ENCODE results near the gene LETM1. TPM values are rescaled to one million over a fixed set of nuclear protein-coding genes. Genes with fewer than 3 reads are reported as not detected.

LETM1 gene
- total and polyA plus RNA-seq, 3 experiments from 2014 or later = 15.5 to 87.3 (median 85.4) TPM

DNA sequence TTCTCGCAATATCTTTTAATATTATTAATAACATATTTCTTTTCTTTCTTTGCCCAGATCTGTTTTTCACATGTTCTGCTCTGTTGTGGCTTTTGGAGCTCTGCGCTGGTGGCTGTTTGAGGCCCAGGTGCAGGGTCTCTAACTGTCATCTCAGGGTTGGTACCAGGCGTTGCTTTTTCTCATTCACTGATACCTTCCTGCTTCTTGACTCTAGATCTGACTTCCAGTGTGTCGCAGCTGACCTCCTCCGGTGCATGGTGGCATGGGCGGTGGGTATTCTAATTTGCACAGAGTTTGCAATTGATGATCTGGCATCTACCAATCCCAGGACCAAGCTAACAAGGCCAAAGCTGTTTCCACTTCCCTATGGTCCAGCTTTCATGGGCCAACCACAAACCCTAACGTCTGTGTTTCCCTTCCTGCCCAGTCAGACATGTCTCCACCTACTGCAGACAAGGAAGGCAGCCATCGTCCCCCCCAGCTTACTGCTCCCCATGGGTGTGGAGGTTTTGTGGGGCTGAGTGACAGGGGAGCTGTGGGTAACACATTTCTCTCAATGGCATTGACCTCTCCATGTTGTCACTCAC lies 25.2 kb downstream of the LETM1 start:
- no peak overlapping the region for H3K4me3 ChIP-seq (ENCODE audit: low read length)
- ChIA-PET POLR2A (no interaction called here), CTCF (interaction anchor here (1.1 to 1.5 kb wide), 2 partner anchors 25 to 201 kb away, joined by 3 read pairs; no protein-coding TSS in a partner anchor)
- no peaks in the 10 kb centered on the region for H3K4me1 ChIP-seq (ENCODE audit: insufficient read depth, low read length)
- Mint-ChIP-seq H3K36me3 (peaks cover 3 to 71% (median 17%) of the 10 kb centered on the region in 3 donors), H3K27me3 (no peaks in the 10 kb centered on the region), H3K9me3 (no peaks in the 10 kb centered on the region), H3K27ac (peak overlapping the region in 2 of 8 donors; percentile 5 to 50), H3K4me1 (peaks cover 0 to 7% (median 4%) of the 10 kb centered on the region in 3 donors), H3K4me3 (no peak overlapping the region)
- peaks cover 8% of the 10 kb centered on the region for H3K36me3 ChIP-seq (ENCODE audit: insufficient read depth, low read length)
- H3K9me3 ChIP-seq (ENCODE audit: low read length) = no peaks in the 10 kb centered on the region
- H3K27ac ChIP-seq (ENCODE audit: low read depth, low read length) = no peak overlapping the region
- DNase-seq = no peak
- H3K27me3 ChIP-seq (ENCODE audit: insufficient read depth, low read length, poor library complexity, severe bottlenecking) = no peaks in the 10 kb centered on the region

DNA sequence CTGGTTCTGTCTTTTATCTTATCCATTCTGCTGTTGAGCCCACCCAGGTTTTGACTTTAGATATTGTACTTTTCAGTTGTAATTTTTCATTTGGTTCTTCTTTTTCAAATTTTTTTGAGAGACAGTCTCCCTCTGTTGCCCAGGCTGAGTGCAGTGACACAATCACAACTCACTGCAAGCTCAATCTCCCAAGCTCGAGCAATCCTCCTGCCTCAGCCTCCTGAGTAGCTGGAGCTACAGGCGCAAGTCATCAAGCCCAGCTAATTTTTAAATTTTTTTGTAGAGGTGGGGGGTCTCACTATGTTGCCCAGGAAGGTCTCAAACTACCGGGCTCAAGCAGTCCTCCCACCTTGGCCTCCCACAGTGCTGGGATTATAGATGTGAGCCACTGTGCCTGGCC lies 25.7 kb downstream of the LETM1 start:
- ChIA-PET POLR2A (no interaction called here), CTCF (interaction anchor here (1.1 kb wide), 1 partner anchor 201 kb away, joined by 3 read pairs; no protein-coding TSS in a partner anchor)
- Histone ChIP-seq H3K27ac (ENCODE audit: low read depth, low read length) (no peak overlapping the region), H3K27me3 (ENCODE audit: insufficient read depth, low read length, poor library complexity, severe bottlenecking) (no peaks in the 10 kb centered on the region), H3K36me3 (ENCODE audit: insufficient read depth, low read length) (peaks cover 3% of the 10 kb centered on the region), H3K4me3 (ENCODE audit: low read length) (no peak overlapping the region), H3K4me1 (ENCODE audit: insufficient read depth, low read length) (no peaks in the 10 kb centered on the region), H3K9me3 (ENCODE audit: low read length) (no peaks in the 10 kb centered on the region)
- peaks cover 3 to 70% (median 17%) of the 10 kb centered on the region in 3 donors for H3K36me3 Mint-ChIP-seq
- H3K27me3 Mint-ChIP-seq = no peaks in the 10 kb centered on the region
- H3K4me3 Mint-ChIP-seq = no peak overlapping the region
- peak overlapping the region in 1 of 8 donors; percentile 50 for H3K27ac Mint-ChIP-seq
- no peak for DNase-seq
- no peaks in the 10 kb centered on the region for H3K9me3 Mint-ChIP-seq
- peaks cover 0 to 7% (median 4%) of the 10 kb centered on the region in 3 donors for H3K4me1 Mint-ChIP-seq

DNA sequence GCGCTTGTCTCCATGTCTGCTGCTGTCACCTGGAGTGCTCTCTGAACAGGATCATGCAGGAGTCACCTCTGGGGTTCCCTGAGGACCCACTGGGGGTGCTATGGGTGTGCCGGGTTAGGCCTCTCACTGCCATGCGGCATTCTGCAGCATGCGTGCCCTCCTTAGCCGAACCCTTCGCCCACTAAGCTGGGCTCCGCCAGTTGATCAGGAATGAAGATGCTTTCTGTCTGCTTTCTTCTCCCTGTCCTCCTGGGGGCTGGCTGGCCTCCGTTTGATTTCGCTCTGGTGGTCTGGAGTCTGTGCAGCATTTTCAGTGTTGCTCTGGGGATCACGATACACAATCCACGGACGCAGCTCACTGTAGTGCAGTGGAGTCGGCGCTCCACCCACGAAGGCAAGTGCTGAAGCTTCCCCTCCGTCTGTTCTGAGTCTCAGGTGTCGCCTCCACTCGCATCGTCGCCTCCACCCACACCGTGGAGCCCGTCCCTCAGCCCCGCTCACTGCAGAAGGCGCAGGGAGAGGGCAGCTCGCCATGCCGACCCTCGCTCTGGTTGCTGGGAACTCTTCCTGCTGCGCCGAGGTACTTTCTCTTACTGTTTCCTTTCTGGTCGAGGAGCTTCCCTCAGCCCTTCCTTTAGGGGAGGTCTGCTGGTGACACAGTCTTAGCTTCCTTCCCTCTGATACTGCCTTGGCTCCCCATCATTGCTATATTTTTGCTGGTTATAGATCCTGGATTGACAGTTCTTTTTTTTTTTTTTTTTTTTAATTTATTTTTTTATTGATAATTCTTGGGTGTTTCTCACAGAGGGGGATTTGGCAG lies 29.2 kb downstream of the LETM1 start:
- no peaks in the 10 kb centered on the region for H3K27me3 ChIP-seq (ENCODE audit: insufficient read depth, low read length, poor library complexity, severe bottlenecking)
- H3K9me3 ChIP-seq (ENCODE audit: low read length) = no peaks in the 10 kb centered on the region
- H3K27ac Mint-ChIP-seq = peak overlapping the region in 1 of 8 donors; percentile 51
- no peaks in the 10 kb centered on the region for H3K9me3 Mint-ChIP-seq
- no peaks in the 10 kb centered on the region for H3K36me3 ChIP-seq (ENCODE audit: insufficient read depth, low read length)
- H3K4me3 ChIP-seq (ENCODE audit: low read length) = no peak overlapping the region
- H3K4me1 Mint-ChIP-seq = peaks cover 0 to 7% (median 4%) of the 10 kb centered on the region in 3 donors
- no peaks in the 10 kb centered on the region for H3K27me3 Mint-ChIP-seq
- H3K4me3 Mint-ChIP-seq = no peak overlapping the region
- ChIA-PET POLR2A (interaction anchor here (0.5 kb wide), 1 partner anchor 56 kb away, joined by 6 read pairs; no protein-coding TSS in a partner anchor), CTCF (no interaction called here)
- H3K4me1 ChIP-seq (ENCODE audit: insufficient read depth, low read length) = no peaks in the 10 kb centered on the region
- peaks cover 3 to 74% (median 16%) of the 10 kb centered on the region in 3 donors for H3K36me3 Mint-ChIP-seq
- no peak overlapping the region for H3K27ac ChIP-seq (ENCODE audit: low read depth, low read length)
- DNase-seq = no peak

DNA sequence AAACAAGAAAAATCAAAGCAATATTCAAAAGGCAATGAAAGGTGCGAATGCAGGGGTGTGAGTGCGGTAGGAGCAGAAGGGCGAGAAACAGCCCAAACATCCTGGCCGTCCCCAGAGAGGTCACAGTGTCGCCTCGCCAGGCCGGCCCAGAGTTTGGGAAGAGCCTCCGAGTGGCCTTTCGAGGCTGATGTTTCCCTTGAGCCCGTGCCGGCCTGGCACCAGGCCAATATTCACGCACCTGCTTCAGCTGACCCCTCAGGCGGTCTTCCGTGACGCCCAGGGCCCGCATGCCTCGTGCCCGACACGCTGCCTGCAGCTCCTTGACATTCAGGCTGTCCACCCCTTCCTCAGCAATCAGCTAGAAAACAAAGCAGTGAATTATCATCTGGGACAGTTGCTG lies 30.6 kb downstream of the LETM1 start:
- ChIA-PET POLR2A (no interaction called here), CTCF (no interaction called here)
- H3K4me1 Mint-ChIP-seq = peaks cover 0 to 7% (median 4%) of the 10 kb centered on the region in 3 donors
- H3K4me3 Mint-ChIP-seq = no peak overlapping the region
- DNase-seq = no peak
- Histone ChIP-seq H3K4me3 (ENCODE audit: low read length) (no peak overlapping the region), H3K9me3 (ENCODE audit: low read length) (no peaks in the 10 kb centered on the region), H3K36me3 (ENCODE audit: insufficient read depth, low read length) (no peaks in the 10 kb centered on the region), H3K27me3 (ENCODE audit: insufficient read depth, low read length, poor library complexity, severe bottlenecking) (no peaks in the 10 kb centered on the region), H3K4me1 (ENCODE audit: insufficient read depth, low read length) (no peaks in the 10 kb centered on the region), H3K27ac (ENCODE audit: low read depth, low read length) (no peak overlapping the region)
- peaks cover 0 to 68% (median 15%) of the 10 kb centered on the region in 3 donors for H3K36me3 Mint-ChIP-seq
- no peaks in the 10 kb centered on the region for H3K9me3 Mint-ChIP-seq
- H3K27me3 Mint-ChIP-seq = no peaks in the 10 kb centered on the region
- H3K27ac Mint-ChIP-seq = no peak overlapping the region

DNA sequence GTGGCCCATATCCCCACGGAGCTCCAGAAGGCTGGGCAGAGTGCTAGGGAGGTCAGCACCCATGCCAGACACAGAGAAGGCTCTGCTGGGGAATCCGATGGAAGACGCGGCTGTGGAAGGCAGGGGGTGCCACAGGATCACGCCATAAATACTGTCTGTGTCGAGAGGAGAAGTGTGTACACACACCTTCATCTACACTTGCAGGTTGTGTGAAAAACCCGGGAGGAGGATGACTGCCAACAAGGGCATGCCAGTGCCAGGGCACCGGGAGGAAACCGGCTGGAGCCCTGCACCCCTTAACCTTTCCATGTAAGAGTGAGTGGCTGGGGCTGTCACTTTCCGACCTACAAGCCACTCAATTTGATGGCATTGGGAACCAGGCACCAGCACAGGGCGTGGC lies 31.2 kb downstream of the LETM1 start:
- no peak for DNase-seq
- Histone ChIP-seq H3K4me1 (ENCODE audit: insufficient read depth, low read length) (no peaks in the 10 kb centered on the region), H3K4me3 (ENCODE audit: low read length) (no peak overlapping the region), H3K27me3 (ENCODE audit: insufficient read depth, low read length, poor library complexity, severe bottlenecking) (no peaks in the 10 kb centered on the region), H3K36me3 (ENCODE audit: insufficient read depth, low read length) (no peaks in the 10 kb centered on the region), H3K9me3 (ENCODE audit: low read length) (no peaks in the 10 kb centered on the region), H3K27ac (ENCODE audit: low read depth, low read length) (no peak overlapping the region)
- ChIA-PET CTCF (interaction anchor here (1.5 kb wide), 1 partner anchor 75 kb away, joined by 3 read pairs; no protein-coding TSS in a partner anchor), POLR2A (no interaction called here)
- H3K4me3 Mint-ChIP-seq = no peak overlapping the region
- no peaks in the 10 kb centered on the region for H3K9me3 Mint-ChIP-seq
- peaks cover 0 to 5% (median 1%) of the 10 kb centered on the region in 3 donors for H3K4me1 Mint-ChIP-seq
- no peak overlapping the region for H3K27ac Mint-ChIP-seq
- no peaks in the 10 kb centered on the region for H3K27me3 Mint-ChIP-seq
- H3K36me3 Mint-ChIP-seq = peaks cover 0 to 69% (median 15%) of the 10 kb centered on the region in 3 donors

DNA sequence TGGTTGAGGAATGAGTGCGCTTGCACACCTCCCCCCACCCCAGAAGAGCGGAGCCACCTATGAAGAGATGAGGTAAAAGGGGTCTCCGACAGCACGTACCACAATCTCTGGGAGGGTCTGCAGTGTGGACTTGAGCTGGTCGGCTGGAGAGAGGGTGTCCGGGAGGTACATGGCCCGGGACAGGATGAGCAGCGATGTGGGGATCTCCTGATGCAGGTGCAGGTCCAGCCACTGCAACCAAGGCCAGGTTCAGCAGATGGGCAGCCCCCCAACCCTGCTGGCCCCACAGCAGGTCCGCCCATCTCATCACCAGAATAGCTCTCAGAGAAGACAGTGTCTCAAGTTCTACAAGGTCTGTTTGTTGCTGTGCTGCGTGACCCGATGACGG lies 32.4 kb downstream of the LETM1 start:
- Histone ChIP-seq H3K4me3 (ENCODE audit: low read length) (no peak overlapping the region), H3K27ac (ENCODE audit: low read depth, low read length) (no peak overlapping the region), H3K36me3 (ENCODE audit: insufficient read depth, low read length) (peaks cover 4% of the 10 kb centered on the region), H3K27me3 (ENCODE audit: insufficient read depth, low read length, poor library complexity, severe bottlenecking) (no peaks in the 10 kb centered on the region), H3K4me1 (ENCODE audit: insufficient read depth, low read length) (no peaks in the 10 kb centered on the region), H3K9me3 (ENCODE audit: low read length) (no peaks in the 10 kb centered on the region)
- no peak overlapping the region for H3K4me3 Mint-ChIP-seq
- ChIA-PET POLR2A (no interaction called here), CTCF (interaction anchor here (1.5 kb wide), 1 partner anchor 76 kb away, joined by 3 read pairs; no protein-coding TSS in a partner anchor)
- DNase-seq = no peak
- H3K27me3 Mint-ChIP-seq = no peaks in the 10 kb centered on the region
- H3K4me1 Mint-ChIP-seq = no peaks in the 10 kb centered on the region
- H3K36me3 Mint-ChIP-seq = peaks cover 4 to 75% (median 17%) of the 10 kb centered on the region in 3 donors
- no peak overlapping the region for H3K27ac Mint-ChIP-seq
- no peaks in the 10 kb centered on the region for H3K9me3 Mint-ChIP-seq

DNA sequence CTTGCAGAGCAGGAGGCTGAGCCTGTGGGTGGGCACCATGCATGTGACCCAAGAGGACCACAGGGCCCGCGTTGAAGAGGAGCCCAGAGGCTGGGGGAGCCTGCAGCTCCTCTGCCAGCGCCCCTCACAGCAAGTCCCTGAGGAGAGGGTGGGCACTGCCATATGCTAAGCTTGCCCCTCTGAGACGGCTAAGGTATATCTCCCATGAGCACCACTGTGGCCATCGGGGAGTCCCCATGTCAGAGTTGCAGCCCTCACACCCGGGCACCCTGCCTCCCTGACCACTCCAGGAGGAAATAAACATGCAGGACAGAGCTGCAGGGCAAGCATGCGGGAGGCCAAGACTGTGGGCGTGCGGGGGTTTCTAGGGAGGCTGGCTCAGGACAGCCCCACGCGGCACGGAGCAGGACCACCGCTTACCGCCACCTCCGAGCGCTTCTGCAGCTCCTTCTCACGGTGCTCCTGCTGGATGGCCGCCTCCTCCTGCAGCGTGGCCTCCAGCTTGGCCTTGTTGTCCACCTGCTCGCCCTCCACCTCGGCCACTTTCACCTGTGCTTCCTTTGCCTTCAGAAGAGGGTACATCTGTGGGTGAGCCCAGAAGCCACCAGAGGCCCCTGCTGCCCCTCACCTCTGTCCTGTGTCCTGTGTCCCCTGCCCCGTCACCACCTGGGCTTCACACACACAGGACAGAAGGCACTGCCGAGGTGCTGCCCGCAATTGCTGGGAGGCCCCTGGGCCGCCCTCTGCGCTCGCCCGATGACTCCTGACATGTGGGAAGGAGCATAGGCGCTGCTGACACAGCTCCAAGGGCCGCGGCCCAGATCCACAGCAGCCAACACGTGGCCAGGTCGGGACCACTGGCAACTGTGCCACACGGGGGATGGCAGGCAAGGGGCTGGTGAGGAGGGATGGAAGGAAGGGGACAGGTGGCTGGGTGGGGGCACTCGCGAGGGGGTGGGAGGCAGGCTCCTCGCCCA lies 33.1 kb downstream of the LETM1 start:
- no peaks in the 10 kb centered on the region for H3K9me3 Mint-ChIP-seq

More for the DNA sequence above, 33.1 kb downstream of the LETM1 start:
- H3K4me1 ChIP-seq (ENCODE audit: insufficient read depth, low read length) = no peaks in the 10 kb centered on the region
- H3K36me3 Mint-ChIP-seq = peaks cover 4 to 80% (median 17%) of the 10 kb centered on the region in 3 donors
- H3K27ac ChIP-seq (ENCODE audit: low read depth, low read length) = no peak overlapping the region
- H3K4me3 ChIP-seq (ENCODE audit: low read length) = no peak overlapping the region
- CTCF ChIA-PET = interaction anchor here (1.1 to 1.5 kb wide), 2 partner anchors 9 to 77 kb away, joined by 3 read pairs; no protein-coding TSS in a partner anchor
- H3K36me3 ChIP-seq (ENCODE audit: insufficient read depth, low read length) = peaks cover 4% of the 10 kb centered on the region
- no peak for DNase-seq
- H3K27ac Mint-ChIP-seq = no peak overlapping the region
- H3K4me1 Mint-ChIP-seq = no peaks in the 10 kb centered on the region
- no peak overlapping the region for H3K4me3 Mint-ChIP-seq
- no peaks in the 10 kb centered on the region for H3K27me3 ChIP-seq (ENCODE audit: insufficient read depth, low read length, poor library complexity, severe bottlenecking)
- no peaks in the 10 kb centered on the region for H3K9me3 ChIP-seq (ENCODE audit: low read length)
- no peaks in the 10 kb centered on the region for H3K27me3 Mint-ChIP-seq
- POLR2A ChIA-PET = no interaction called here

All from CD8-positive, alpha-beta memory T cell (primary cell).